ENCODE results near the gene SHISA4. TPM values are rescaled to one million over a fixed set of nuclear protein-coding genes. Genes with fewer than 3 reads are reported as not detected.

Gene SHISA4
- total and polyA plus RNA-seq, 4 donors = 7.2 to 15.9 (median 11.8) TPM

DNA sequence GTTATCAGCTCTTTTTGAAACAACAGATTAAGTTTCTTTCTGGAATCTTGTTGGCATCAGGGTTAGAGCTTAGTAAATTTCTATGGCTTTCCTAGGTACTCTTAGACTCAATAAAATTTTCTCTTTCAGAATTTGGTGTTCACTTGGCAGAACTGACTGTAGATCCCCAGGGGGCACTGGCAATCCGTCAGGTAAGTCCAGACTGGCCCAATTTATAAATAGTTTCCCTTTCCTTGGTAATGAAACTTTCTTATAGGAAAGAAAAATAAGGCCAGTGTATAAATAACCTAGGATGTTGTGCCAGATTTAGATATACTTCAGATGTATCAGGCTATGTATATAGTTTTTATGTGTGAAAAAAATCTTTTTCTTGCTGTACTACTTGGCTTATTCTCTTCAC lies 41.5 kb upstream of the SHISA4 start:
- Histone ChIP-seq H3K9ac (ENCODE audit: insufficient read depth in 1 of 2, low read length in 2 of 2) (no peak overlapping the region), H3K9me3 (ENCODE audit: control insufficient read depth in 4 of 4, insufficient read depth in 3 of 4, low read length in 3 of 4) (no peaks in the 10 kb centered on the region), H3K27me3 (ENCODE audit: control insufficient read depth in 3 of 3, insufficient read depth in 3 of 3, low read length in 2 of 3) (no peaks in the 10 kb centered on the region), H3K27ac (ENCODE audit: low read depth in 1 of 2, low read length in 1 of 2) (no peak overlapping the region), H3K36me3 (ENCODE audit: control insufficient read depth in 4 of 4, insufficient read depth in 4 of 4, low read length in 4 of 4) (peaks cover 7 to 23% (median 16%) of the 10 kb centered on the region in 4 donors), H3K4me3 (no peak overlapping the region), H3K4me1 (ENCODE audit: control insufficient read depth in 5 of 5, insufficient read depth in 5 of 5, low read length in 5 of 5) (peaks cover 0 to 24% (median 7%) of the 10 kb centered on the region in 5 donors)
- TF ChIP-seq CTCF (IDR thresholded peaks at IDR 0.05; ENCODE audit: control extremely low read depth, extremely low read depth) = no peak
- ATAC-seq (ENCODE audit: insufficient read depth, low FRiP score) (no peak), DNase-seq (no peak)
- WGBS, 2 donors = 83 to 84% methylated on average over 1 of the region's 1 CpG

DNA sequence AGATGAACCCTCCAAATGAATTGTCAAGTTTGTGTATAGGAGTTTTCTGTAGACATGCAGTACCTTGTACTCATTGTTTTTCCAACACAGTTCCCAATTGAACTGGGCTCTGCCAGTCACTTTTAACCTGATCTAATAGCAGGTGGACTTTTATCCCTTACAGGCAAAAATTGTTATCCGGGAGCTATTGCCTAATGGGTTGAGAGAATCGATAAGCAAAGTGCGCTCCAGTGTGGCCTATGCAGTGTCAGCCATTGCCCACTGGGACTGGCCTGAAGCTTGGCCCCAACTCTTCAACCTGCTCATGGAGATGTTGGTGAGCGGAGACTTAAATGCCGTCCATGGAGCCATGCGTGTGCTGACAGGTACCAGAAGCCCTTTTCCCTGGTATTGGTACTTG lies 40.5 kb upstream of the SHISA4 start:
- Histone ChIP-seq H3K4me3 (no peak overlapping the region), H3K9me3 (ENCODE audit: control insufficient read depth in 4 of 4, insufficient read depth in 3 of 4, low read length in 3 of 4) (no peaks in the 10 kb centered on the region), H3K9ac (ENCODE audit: insufficient read depth in 1 of 2, low read length in 2 of 2) (no peak overlapping the region), H3K36me3 (ENCODE audit: control insufficient read depth in 4 of 4, insufficient read depth in 4 of 4, low read length in 4 of 4) (peaks cover 12 to 33% (median 23%) of the 10 kb centered on the region in 4 donors), H3K27ac (ENCODE audit: low read depth in 1 of 2, low read length in 1 of 2) (peak overlapping the region in 1 of 2 donors; percentile 26), H3K27me3 (ENCODE audit: control insufficient read depth in 3 of 3, insufficient read depth in 3 of 3, low read length in 2 of 3) (no peaks in the 10 kb centered on the region), H3K4me1 (ENCODE audit: control insufficient read depth in 5 of 5, insufficient read depth in 5 of 5, low read length in 5 of 5) (peaks cover 0 to 22% (median 7%) of the 10 kb centered on the region in 5 donors)
- DNase-seq (no peak), ATAC-seq (ENCODE audit: insufficient read depth, low FRiP score) (no peak)
- TF ChIP-seq CTCF (IDR thresholded peaks at IDR 0.05; ENCODE audit: control extremely low read depth, extremely low read depth) = no peak
- WGBS, 2 donors = 94 to 98% methylated on average over 6 of the region's 6 CpGs

GRCh38 chr1:201849372-201850052 lies 39.2 kb upstream of the SHISA4 start:
- DNase-seq = no peak
- 70 to 75% methylated on average over 2 of the region's 2 CpGs for WGBS, 2 donors
- ATAC-seq (ENCODE audit: insufficient read depth, low FRiP score) = no peak
- Histone ChIP-seq H3K4me3 (no peak overlapping the region), H3K4me1 (ENCODE audit: control insufficient read depth in 5 of 5, insufficient read depth in 5 of 5, low read length in 5 of 5) (peaks cover 0 to 22% (median 7%) of the 10 kb centered on the region in 5 donors), H3K27me3 (ENCODE audit: control insufficient read depth in 3 of 3, insufficient read depth in 3 of 3, low read length in 2 of 3) (no peaks in the 10 kb centered on the region), H3K9ac (ENCODE audit: insufficient read depth in 1 of 2, low read length in 2 of 2) (no peak overlapping the region), H3K9me3 (ENCODE audit: control insufficient read depth in 4 of 4, insufficient read depth in 3 of 4, low read length in 3 of 4) (no peaks in the 10 kb centered on the region), H3K36me3 (ENCODE audit: control insufficient read depth in 4 of 4, insufficient read depth in 4 of 4, low read length in 4 of 4) (peaks cover 15 to 42% (median 31%) of the 10 kb centered on the region in 4 donors), H3K27ac (ENCODE audit: low read depth in 1 of 2, low read length in 1 of 2) (peak overlapping the region in 1 of 2 donors; percentile 66)
- TF ChIP-seq CTCF (IDR thresholded peaks at IDR 0.05; ENCODE audit: control extremely low read depth, extremely low read depth) = no peak

All from lung (tissue), 12 donors.